Measurements from ENCODE around the gene SLC28A1.

- TF ChIP-seq POLR2A (IDR thresholded peaks at IDR 0.05): no peak
- TF ChIP-seq CTCF (IDR thresholded peaks at IDR 0.05): no peak
Observed at GRCh38 chr15:84868037-84868880, 16.2 kb upstream of the SLC28A1 start.
